Transverse colon (tissue), 3 donors: ENCODE results near the gene FOXL3.

Source experiments
- EP300 ChIP-seq: sonication (generic); formaldehyde crosslinking; IDR thresholded peaks from one replicate; pipeline ENCODE4 v1.6.1; 2017; ENCODE audit warnings: antibody characterized with exemption, low read depth
- TF ChIP-seq, protein P1 (sequence below), 5 experiments: fragments of 200-600 bp in 3 of 5; fragments of 450-650 bp in 2 of 5; sonication (generic) in 3 of 5; IDR thresholded peaks; 1 replicate in 2 of 5; 2 replicates in 3 of 5; pipeline ENCODE4 v1.5.1; 2016 to 2017; ENCODE audit warnings: antibody characterized with exemption in 5 of 5, inconsistent platforms in 3 of 5, mild to moderate bottlenecking in 2 of 5, moderate library complexity in 1 of 5

GRCh38 chr7:270351-270983, 19.5 kb upstream of the FOXL3 start:
- no peak for TF ChIP-seq EP300
- TF ChIP-seq, protein P1, sequence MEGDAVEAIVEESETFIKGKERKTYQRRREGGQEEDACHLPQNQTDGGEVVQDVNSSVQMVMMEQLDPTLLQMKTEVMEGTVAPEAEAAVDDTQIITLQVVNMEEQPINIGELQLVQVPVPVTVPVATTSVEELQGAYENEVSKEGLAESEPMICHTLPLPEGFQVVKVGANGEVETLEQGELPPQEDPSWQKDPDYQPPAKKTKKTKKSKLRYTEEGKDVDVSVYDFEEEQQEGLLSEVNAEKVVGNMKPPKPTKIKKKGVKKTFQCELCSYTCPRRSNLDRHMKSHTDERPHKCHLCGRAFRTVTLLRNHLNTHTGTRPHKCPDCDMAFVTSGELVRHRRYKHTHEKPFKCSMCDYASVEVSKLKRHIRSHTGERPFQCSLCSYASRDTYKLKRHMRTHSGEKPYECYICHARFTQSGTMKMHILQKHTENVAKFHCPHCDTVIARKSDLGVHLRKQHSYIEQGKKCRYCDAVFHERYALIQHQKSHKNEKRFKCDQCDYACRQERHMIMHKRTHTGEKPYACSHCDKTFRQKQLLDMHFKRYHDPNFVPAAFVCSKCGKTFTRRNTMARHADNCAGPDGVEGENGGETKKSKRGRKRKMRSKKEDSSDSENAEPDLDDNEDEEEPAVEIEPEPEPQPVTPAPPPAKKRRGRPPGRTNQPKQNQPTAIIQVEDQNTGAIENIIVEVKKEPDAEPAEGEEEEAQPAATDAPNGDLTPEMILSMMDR (IDR thresholded peaks at IDR 0.05): no peak
